HEK293 (cell line): ENCODE measurements around the gene PTPRG.

Experiments
- FEZF1 ChIP-seq: fragments of 450-650 bp; formaldehyde crosslinking; IDR thresholded peaks from 2 replicates; pipeline ENCODE4 v1.5.1; 2016; ENCODE audit warnings: missing biosample characterization, missing genetic modification characterization
- GLIS1 ChIP-seq: fragments of 450-650 bp; formaldehyde crosslinking; IDR thresholded peaks from 2 replicates; pipeline ENCODE4 v1.5.1; 2016; ENCODE audit warnings: missing biosample characterization, missing genetic modification characterization
- SETDB1 ChIP-seq: IDR thresholded peaks from one replicate; pipeline ENCODE4 v1.6.1; 2017; ENCODE audit warnings: mild to moderate bottlenecking, low read length, moderate library complexity, mixed read lengths; ENCODE audit not compliant: insufficient read length
- ZBTB17 ChIP-seq: fragments of 450-650 bp; formaldehyde crosslinking; IDR thresholded peaks from 2 replicates; pipeline ENCODE4 v1.5.1; 2016; ENCODE audit warnings: missing biosample characterization, missing genetic modification characterization
- ZFP69B ChIP-seq: fragments of 450-650 bp; formaldehyde crosslinking; IDR thresholded peaks from 2 replicates; pipeline ENCODE4 v1.5.1; 2016; ENCODE audit warnings: missing biosample characterization, missing genetic modification characterization
- ZNF155 ChIP-seq: fragments of 450-650 bp; formaldehyde crosslinking; IDR thresholded peaks from 2 replicates; pipeline ENCODE4 v1.5.1; 2016; ENCODE audit warnings: missing biosample characterization, missing genetic modification characterization
- ZNF184 ChIP-seq: fragments of 450-650 bp; IDR thresholded peaks from 2 replicates; pipeline ENCODE4 v1.5.1; 2018; ENCODE audit warnings: missing biosample characterization, mild to moderate bottlenecking, missing genetic modification characterization
- ZNF23 ChIP-seq: fragments of 450-650 bp; formaldehyde crosslinking; IDR thresholded peaks from 2 replicates; pipeline ENCODE4 v1.5.1; 2016; ENCODE audit warnings: missing biosample characterization, missing genetic modification characterization, borderline replicate concordance
- ZNF660 ChIP-seq: fragments of 450-650 bp; IDR thresholded peaks from 2 replicates; pipeline ENCODE4 v1.5.1; 2018; ENCODE audit warnings: missing biosample characterization, mild to moderate bottlenecking, missing genetic modification characterization
- ZNF664 ChIP-seq: fragments of 450-650 bp; formaldehyde crosslinking; IDR thresholded peaks from 2 replicates; pipeline ENCODE4 v1.5.1; 2016; ENCODE audit warnings: missing biosample characterization, missing genetic modification characterization
- TF ChIP-seq, protein P1 (sequence below): fragments of 450-650 bp; formaldehyde crosslinking; IDR thresholded peaks from 2 replicates; pipeline ENCODE4 v1.5.1; 2016; ENCODE audit warnings: missing biosample characterization, missing genetic modification characterization
- TF ChIP-seq, protein P2 (sequence below): fragments of 450-650 bp; formaldehyde crosslinking; IDR thresholded peaks from 2 replicates; pipeline ENCODE4 v1.5.1; 2017; ENCODE audit warnings: missing biosample characterization, missing genetic modification characterization
- TF ChIP-seq, protein P3 (sequence below): fragments of 450-650 bp; formaldehyde crosslinking; IDR thresholded peaks from 2 replicates; pipeline ENCODE4 v1.5.1; 2016; ENCODE audit warnings: missing biosample characterization, missing genetic modification characterization
- TF ChIP-seq, protein P4 (sequence below): fragments of 450-650 bp; IDR thresholded peaks from 2 replicates; pipeline ENCODE4 v1.5.1; 2018; ENCODE audit warnings: missing biosample characterization, mild to moderate bottlenecking, missing genetic modification characterization
- TF ChIP-seq, protein P5 (sequence below): fragments of 450-650 bp; formaldehyde crosslinking; IDR thresholded peaks from 2 replicates; pipeline ENCODE4 v1.5.1; 2016; ENCODE audit warnings: missing biosample characterization, missing genetic modification characterization
- TF ChIP-seq, protein P6 (sequence below): fragments of 450-650 bp; formaldehyde crosslinking; IDR thresholded peaks from 2 replicates; pipeline ENCODE4 v1.5.1; 2016; ENCODE audit warnings: missing biosample characterization, missing genetic modification characterization, low read depth
- TF ChIP-seq, protein P7 (sequence below): fragments of 450-650 bp; formaldehyde crosslinking; IDR thresholded peaks from 2 replicates; pipeline ENCODE4 v1.5.1; 2016; ENCODE audit warnings: missing biosample characterization, missing genetic modification characterization
- TF ChIP-seq, protein P8 (sequence below): sonication (generic); formaldehyde crosslinking; IDR thresholded peaks from 2 replicates; pipeline ENCODE4 v1.8.1; 2022; ENCODE audit warnings: mild to moderate bottlenecking, moderate library complexity, missing genetic modification reagents
- TF ChIP-seq, protein P9 (sequence below): fragments of 450-650 bp; formaldehyde crosslinking; IDR thresholded peaks from 2 replicates; pipeline ENCODE4 v1.5.1; 2016; ENCODE audit warnings: missing biosample characterization, missing genetic modification characterization, low read depth

Gene PTPRG

DNA sequence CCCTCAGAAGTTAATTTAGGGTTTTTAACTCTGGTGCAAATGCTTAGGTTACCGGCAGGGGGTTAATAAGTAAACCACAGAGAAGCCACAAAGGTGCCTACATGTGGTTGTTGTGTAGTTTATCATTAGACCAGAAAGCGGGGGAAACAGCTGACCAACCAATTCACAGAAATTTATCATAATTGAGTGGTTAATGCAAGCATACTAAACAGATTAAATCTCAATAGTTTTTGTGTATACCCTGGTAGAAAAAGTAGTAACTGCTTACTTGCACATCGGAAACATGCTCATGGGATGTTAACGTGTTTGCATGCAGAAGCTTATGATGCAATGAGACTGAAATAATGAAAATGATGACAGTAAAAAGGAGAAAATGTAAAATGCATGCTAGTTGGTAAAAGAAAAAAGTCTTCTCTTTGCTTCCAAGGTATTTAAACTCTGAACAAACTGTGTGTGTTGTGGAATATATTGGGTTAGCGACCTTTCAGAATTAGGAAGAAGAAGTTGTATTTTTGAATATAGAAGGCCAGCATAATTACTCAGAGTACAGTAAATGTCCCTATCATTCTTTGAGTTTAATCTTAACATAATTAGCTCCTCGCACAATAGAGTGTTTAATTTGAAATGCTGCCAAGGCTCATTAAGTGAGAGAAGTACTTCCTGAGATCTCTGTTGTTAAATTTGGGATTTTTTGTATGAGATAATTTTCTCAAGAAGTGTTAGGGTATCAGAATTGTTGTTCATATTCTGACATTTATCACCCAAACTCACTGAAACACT is 316.2 kb downstream of the PTPRG start (continued):
- TF ChIP-seq, protein P1, sequence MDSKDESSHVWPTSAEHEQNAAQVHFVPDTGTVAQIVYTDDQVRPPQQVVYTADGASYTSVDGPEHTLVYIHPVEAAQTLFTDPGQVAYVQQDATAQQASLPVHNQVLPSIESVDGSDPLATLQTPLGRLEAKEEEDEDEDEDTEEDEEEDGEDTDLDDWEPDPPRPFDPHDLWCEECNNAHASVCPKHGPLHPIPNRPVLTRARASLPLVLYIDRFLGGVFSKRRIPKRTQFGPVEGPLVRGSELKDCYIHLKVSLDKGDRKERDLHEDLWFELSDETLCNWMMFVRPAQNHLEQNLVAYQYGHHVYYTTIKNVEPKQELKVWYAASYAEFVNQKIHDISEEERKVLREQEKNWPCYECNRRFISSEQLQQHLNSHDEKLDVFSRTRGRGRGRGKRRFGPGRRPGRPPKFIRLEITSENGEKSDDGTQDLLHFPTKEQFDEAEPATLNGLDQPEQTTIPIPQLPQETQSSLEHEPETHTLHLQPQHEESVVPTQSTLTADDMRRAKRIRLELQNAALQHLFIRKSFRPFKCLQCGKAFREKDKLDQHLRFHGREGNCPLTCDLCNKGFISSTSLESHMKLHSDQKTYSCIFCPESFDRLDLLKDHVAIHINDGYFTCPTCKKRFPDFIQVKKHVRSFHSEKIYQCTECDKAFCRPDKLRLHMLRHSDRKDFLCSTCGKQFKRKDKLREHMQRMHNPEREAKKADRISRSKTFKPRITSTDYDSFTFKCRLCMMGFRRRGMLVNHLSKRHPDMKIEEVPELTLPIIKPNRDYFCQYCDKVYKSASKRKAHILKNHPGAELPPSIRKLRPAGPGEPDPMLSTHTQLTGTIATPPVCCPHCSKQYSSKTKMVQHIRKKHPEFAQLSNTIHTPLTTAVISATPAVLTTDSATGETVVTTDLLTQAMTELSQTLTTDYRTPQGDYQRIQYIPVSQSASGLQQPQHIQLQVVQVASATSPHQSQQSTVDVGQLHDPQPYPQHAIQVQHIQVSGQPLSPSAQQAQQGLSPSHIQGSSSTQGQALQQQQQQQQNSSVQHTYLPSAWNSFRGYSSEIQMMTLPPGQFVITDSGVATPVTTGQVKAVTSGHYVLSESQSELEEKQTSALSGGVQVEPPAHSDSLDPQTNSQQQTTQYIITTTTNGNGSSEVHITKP (tag by site-specific recombination) = peak; percentile 25; the same call in 1 of the 2 replicates
- TF ChIP-seq, protein P2, sequence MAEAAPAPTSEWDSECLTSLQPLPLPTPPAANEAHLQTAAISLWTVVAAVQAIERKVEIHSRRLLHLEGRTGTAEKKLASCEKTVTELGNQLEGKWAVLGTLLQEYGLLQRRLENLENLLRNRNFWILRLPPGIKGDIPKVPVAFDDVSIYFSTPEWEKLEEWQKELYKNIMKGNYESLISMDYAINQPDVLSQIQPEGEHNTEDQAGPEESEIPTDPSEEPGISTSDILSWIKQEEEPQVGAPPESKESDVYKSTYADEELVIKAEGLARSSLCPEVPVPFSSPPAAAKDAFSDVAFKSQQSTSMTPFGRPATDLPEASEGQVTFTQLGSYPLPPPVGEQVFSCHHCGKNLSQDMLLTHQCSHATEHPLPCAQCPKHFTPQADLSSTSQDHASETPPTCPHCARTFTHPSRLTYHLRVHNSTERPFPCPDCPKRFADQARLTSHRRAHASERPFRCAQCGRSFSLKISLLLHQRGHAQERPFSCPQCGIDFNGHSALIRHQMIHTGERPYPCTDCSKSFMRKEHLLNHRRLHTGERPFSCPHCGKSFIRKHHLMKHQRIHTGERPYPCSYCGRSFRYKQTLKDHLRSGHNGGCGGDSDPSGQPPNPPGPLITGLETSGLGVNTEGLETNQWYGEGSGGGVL (tag by site-specific recombination) = peak; percentile 46
- peak; percentile 43; the same call in 1 of the 2 replicates for TF ChIP-seq GLIS1 (tag by site-specific recombination)
- TF ChIP-seq, protein P3, sequence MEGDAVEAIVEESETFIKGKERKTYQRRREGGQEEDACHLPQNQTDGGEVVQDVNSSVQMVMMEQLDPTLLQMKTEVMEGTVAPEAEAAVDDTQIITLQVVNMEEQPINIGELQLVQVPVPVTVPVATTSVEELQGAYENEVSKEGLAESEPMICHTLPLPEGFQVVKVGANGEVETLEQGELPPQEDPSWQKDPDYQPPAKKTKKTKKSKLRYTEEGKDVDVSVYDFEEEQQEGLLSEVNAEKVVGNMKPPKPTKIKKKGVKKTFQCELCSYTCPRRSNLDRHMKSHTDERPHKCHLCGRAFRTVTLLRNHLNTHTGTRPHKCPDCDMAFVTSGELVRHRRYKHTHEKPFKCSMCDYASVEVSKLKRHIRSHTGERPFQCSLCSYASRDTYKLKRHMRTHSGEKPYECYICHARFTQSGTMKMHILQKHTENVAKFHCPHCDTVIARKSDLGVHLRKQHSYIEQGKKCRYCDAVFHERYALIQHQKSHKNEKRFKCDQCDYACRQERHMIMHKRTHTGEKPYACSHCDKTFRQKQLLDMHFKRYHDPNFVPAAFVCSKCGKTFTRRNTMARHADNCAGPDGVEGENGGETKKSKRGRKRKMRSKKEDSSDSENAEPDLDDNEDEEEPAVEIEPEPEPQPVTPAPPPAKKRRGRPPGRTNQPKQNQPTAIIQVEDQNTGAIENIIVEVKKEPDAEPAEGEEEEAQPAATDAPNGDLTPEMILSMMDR = no peak
- TF ChIP-seq SETDB1 = no peak
- TF ChIP-seq, protein P4, sequence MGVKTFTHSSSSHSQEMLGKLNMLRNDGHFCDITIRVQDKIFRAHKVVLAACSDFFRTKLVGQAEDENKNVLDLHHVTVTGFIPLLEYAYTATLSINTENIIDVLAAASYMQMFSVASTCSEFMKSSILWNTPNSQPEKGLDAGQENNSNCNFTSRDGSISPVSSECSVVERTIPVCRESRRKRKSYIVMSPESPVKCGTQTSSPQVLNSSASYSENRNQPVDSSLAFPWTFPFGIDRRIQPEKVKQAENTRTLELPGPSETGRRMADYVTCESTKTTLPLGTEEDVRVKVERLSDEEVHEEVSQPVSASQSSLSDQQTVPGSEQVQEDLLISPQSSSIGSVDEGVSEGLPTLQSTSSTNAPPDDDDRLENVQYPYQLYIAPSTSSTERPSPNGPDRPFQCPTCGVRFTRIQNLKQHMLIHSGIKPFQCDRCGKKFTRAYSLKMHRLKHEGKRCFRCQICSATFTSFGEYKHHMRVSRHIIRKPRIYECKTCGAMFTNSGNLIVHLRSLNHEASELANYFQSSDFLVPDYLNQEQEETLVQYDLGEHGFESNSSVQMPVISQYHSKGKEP = peak; percentile 96
- TF ChIP-seq ZBTB17 (tag by site-specific recombination) = peak; percentile 62; the same call in 1 of the 2 replicates
- TF ChIP-seq, protein P5, sequence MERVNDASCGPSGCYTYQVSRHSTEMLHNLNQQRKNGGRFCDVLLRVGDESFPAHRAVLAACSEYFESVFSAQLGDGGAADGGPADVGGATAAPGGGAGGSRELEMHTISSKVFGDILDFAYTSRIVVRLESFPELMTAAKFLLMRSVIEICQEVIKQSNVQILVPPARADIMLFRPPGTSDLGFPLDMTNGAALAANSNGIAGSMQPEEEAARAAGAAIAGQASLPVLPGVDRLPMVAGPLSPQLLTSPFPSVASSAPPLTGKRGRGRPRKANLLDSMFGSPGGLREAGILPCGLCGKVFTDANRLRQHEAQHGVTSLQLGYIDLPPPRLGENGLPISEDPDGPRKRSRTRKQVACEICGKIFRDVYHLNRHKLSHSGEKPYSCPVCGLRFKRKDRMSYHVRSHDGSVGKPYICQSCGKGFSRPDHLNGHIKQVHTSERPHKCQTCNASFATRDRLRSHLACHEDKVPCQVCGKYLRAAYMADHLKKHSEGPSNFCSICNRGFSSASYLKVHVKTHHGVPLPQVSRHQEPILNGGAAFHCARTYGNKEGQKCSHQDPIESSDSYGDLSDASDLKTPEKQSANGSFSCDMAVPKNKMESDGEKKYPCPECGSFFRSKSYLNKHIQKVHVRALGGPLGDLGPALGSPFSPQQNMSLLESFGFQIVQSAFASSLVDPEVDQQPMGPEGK (tag by site-specific recombination) = peak; percentile 41; the same call in 1 of the 2 replicates
- TF ChIP-seq, protein P6, sequence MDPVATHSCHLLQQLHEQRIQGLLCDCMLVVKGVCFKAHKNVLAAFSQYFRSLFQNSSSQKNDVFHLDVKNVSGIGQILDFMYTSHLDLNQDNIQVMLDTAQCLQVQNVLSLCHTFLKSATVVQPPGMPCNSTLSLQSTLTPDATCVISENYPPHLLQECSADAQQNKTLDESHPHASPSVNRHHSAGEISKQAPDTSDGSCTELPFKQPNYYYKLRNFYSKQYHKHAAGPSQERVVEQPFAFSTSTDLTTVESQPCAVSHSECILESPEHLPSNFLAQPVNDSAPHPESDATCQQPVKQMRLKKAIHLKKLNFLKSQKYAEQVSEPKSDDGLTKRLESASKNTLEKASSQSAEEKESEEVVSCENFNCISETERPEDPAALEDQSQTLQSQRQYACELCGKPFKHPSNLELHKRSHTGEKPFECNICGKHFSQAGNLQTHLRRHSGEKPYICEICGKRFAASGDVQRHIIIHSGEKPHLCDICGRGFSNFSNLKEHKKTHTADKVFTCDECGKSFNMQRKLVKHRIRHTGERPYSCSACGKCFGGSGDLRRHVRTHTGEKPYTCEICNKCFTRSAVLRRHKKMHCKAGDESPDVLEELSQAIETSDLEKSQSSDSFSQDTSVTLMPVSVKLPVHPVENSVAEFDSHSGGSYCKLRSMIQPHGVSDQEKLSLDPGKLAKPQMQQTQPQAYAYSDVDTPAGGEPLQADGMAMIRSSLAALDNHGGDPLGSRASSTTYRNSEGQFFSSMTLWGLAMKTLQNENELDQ (tag by site-specific recombination) = no peak
- TF ChIP-seq, protein P7, sequence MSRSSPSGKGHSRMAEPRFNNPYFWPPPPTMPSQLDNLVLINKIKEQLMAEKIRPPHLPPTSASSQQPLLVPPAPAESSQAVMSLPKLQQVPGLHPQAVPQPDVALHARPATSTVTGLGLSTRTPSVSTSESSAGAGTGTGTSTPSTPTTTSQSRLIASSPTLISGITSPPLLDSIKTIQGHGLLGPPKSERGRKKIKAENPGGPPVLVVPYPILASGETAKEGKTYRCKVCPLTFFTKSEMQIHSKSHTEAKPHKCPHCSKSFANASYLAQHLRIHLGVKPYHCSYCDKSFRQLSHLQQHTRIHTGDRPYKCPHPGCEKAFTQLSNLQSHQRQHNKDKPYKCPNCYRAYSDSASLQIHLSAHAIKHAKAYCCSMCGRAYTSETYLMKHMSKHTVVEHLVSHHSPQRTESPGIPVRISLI (tag by site-specific recombination) = peak; percentile 44; the same call in 1 of the 2 replicates
- TF ChIP-seq, protein P8, sequence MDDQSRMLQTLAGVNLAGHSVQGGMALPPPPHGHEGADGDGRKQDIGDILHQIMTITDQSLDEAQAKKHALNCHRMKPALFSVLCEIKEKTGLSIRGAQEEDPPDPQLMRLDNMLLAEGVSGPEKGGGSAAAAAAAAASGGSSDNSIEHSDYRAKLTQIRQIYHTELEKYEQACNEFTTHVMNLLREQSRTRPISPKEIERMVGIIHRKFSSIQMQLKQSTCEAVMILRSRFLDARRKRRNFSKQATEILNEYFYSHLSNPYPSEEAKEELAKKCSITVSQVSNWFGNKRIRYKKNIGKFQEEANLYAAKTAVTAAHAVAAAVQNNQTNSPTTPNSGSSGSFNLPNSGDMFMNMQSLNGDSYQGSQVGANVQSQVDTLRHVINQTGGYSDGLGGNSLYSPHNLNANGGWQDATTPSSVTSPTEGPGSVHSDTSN (CRISPR knock-in tag) = no peak
- TF ChIP-seq ZFP69B (tag by site-specific recombination) = 0 out of 2 replicates have a peak, but pooled peaks have one; percentile 35
- 0 out of 2 replicates have a peak, but pooled peaks have one; percentile 31 for TF ChIP-seq ZNF664 (tag by site-specific recombination)
- TF ChIP-seq ZNF184 (tag by site-specific recombination) = no peak
- peak; percentile 10; the same call in 1 of the 2 replicates for TF ChIP-seq FEZF1 (tag by site-specific recombination)
- 0 out of 2 replicates have a peak, but pooled peaks have one; percentile 26 for TF ChIP-seq ZNF660 (tag by site-specific recombination)
- TF ChIP-seq ZNF23 (tag by site-specific recombination) = no peak
- TF ChIP-seq ZNF155 (tag by site-specific recombination) = no peak
- TF ChIP-seq, protein P9, sequence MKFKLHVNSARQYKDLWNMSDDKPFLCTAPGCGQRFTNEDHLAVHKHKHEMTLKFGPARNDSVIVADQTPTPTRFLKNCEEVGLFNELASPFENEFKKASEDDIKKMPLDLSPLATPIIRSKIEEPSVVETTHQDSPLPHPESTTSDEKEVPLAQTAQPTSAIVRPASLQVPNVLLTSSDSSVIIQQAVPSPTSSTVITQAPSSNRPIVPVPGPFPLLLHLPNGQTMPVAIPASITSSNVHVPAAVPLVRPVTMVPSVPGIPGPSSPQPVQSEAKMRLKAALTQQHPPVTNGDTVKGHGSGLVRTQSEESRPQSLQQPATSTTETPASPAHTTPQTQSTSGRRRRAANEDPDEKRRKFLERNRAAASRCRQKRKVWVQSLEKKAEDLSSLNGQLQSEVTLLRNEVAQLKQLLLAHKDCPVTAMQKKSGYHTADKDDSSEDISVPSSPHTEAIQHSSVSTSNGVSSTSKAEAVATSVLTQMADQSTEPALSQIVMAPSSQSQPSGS (tag by site-specific recombination) = 0 out of 2 replicates have a peak, but pooled peaks have one; percentile 50
